ENCODE data around the gene PHKG1.
A peak's percentile ranks its signal among the peaks of the same experiment; 100 is the strongest.
"Not testable (repeated sequence)": the region's sequence is repeated elsewhere in the genome, so short reads cannot be mapped to it uniquely, and the experiment has no call there.

The PHKG1 gene

GRCh38 chr7:56083150-56083785 is 9.5 kb downstream of the PHKG1 start:
- H3K36me3 ChIP-seq (ENCODE audit: control insufficient read depth in 1 of 2, insufficient read depth in 2 of 2, low read length in 2 of 2) = peaks cover 0 to 32% of the 10 kb centered on the region in 2 donors
- H3K4me1 ChIP-seq (ENCODE audit: control insufficient read depth in 1 of 2, insufficient read depth in 2 of 2, low read length in 2 of 2) = peaks cover 16 to 32% of the 10 kb centered on the region in 2 donors
- H3K4me3 ChIP-seq (ENCODE audit: low read depth in 1 of 2, low read length in 2 of 2) = no peak overlapping the region
- no peak overlapping the region for H3K27ac ChIP-seq (ENCODE audit: low read length)
- H3K9me3 ChIP-seq (ENCODE audit: control insufficient read depth in 1 of 2, low read length in 2 of 2) = no peaks in the 10 kb centered on the region
- H3K27me3 ChIP-seq (ENCODE audit: low read depth, low read length) = no peaks in the 10 kb centered on the region

- H3K4me3 ChIP-seq (ENCODE audit: low read depth in 1 of 2, low read length in 2 of 2) = no peak overlapping the region
- no peaks in the 10 kb centered on the region for H3K9me3 ChIP-seq (ENCODE audit: control insufficient read depth in 1 of 2, low read length in 2 of 2)
Measured at GRCh38 chr7:56081626-56082340, 11.0 kb downstream of the PHKG1 start.

GRCh38 chr7:56080726-56081435 is 11.9 kb downstream of the PHKG1 start:
- not testable (repeated sequence) for H3K27ac ChIP-seq (ENCODE audit: low read length)
- Histone ChIP-seq H3K4me1 (ENCODE audit: control insufficient read depth in 1 of 2, insufficient read depth in 2 of 2, low read length in 2 of 2) (peaks cover 16 to 32% of the 10 kb centered on the region in 2 donors), H3K36me3 (ENCODE audit: control insufficient read depth in 1 of 2, insufficient read depth in 2 of 2, low read length in 2 of 2) (peaks cover 5 to 21% of the 10 kb centered on the region in 2 donors)

More at GRCh38 chr7:56081626-56082340, 11.0 kb downstream of the PHKG1 start:
- peaks cover 16 to 32% of the 10 kb centered on the region in 2 donors for H3K4me1 ChIP-seq (ENCODE audit: control insufficient read depth in 1 of 2, insufficient read depth in 2 of 2, low read length in 2 of 2)
- H3K36me3 ChIP-seq (ENCODE audit: control insufficient read depth in 1 of 2, insufficient read depth in 2 of 2, low read length in 2 of 2) = peaks cover 5 to 26% of the 10 kb centered on the region in 2 donors
- H3K27me3 ChIP-seq (ENCODE audit: low read depth, low read length) = no peaks in the 10 kb centered on the region
- H3K27ac ChIP-seq (ENCODE audit: low read length) = no peak overlapping the region

GRCh38 chr7:56079450-56080185 is 13.1 kb downstream of the PHKG1 start:
- Histone ChIP-seq H3K9me3 (ENCODE audit: control insufficient read depth in 1 of 2, low read length in 2 of 2) (no peaks in the 10 kb centered on the region), H3K27ac (ENCODE audit: low read length) (peak overlapping the region; percentile 69), H3K4me3 (ENCODE audit: low read depth in 1 of 2, low read length in 2 of 2) (peak overlapping the region in 1 of 2 donors; percentile 2), H3K36me3 (ENCODE audit: control insufficient read depth in 1 of 2, insufficient read depth in 2 of 2, low read length in 2 of 2) (peaks cover 5 to 20% of the 10 kb centered on the region in 2 donors), H3K4me1 (ENCODE audit: control insufficient read depth in 1 of 2, insufficient read depth in 2 of 2, low read length in 2 of 2) (peaks cover 16 to 32% of the 10 kb centered on the region in 2 donors), H3K27me3 (ENCODE audit: low read depth, low read length) (no peaks in the 10 kb centered on the region)

More at GRCh38 chr7:56080726-56081435, 11.9 kb downstream of the PHKG1 start:
- not testable (repeated sequence) for H3K4me3 ChIP-seq (ENCODE audit: low read depth in 1 of 2, low read length in 2 of 2); H3K27me3 ChIP-seq (ENCODE audit: low read depth, low read length); H3K9me3 ChIP-seq (ENCODE audit: control insufficient read depth in 1 of 2, low read length in 2 of 2)

GRCh38 chr7:56078196-56078595 is 14.6 kb downstream of the PHKG1 start:
- Histone ChIP-seq H3K9me3 (ENCODE audit: control insufficient read depth in 1 of 2, low read length in 2 of 2) (no peaks in the 10 kb centered on the region), H3K4me3 (ENCODE audit: low read depth in 1 of 2, low read length in 2 of 2) (no peak overlapping the region), H3K27me3 (ENCODE audit: low read depth, low read length) (no peaks in the 10 kb centered on the region), H3K27ac (ENCODE audit: low read length) (no peak overlapping the region), H3K36me3 (ENCODE audit: control insufficient read depth in 1 of 2, insufficient read depth in 2 of 2, low read length in 2 of 2) (peaks cover 5 to 21% of the 10 kb centered on the region in 2 donors), H3K4me1 (ENCODE audit: control insufficient read depth in 1 of 2, insufficient read depth in 2 of 2, low read length in 2 of 2) (peaks cover 13 to 29% of the 10 kb centered on the region in 2 donors)

GRCh38 chr7:56077681-56078080 is 15.1 kb downstream of the PHKG1 start:
- H3K4me1 ChIP-seq (ENCODE audit: control insufficient read depth in 1 of 2, insufficient read depth in 2 of 2, low read length in 2 of 2) = peaks cover 10 to 25% of the 10 kb centered on the region in 2 donors
- peaks cover 5 to 26% of the 10 kb centered on the region in 2 donors for H3K36me3 ChIP-seq (ENCODE audit: control insufficient read depth in 1 of 2, insufficient read depth in 2 of 2, low read length in 2 of 2)
- H3K27ac ChIP-seq (ENCODE audit: low read length) = no peak overlapping the region
- no peak overlapping the region for H3K4me3 ChIP-seq (ENCODE audit: low read depth in 1 of 2, low read length in 2 of 2)
- no peaks in the 10 kb centered on the region for H3K9me3 ChIP-seq (ENCODE audit: control insufficient read depth in 1 of 2, low read length in 2 of 2)
- H3K27me3 ChIP-seq (ENCODE audit: low read depth, low read length) = no peaks in the 10 kb centered on the region

GRCh38 chr7:56074371-56074791 is 18.4 kb downstream of the PHKG1 start:
- no peaks in the 10 kb centered on the region for H3K27me3 ChIP-seq (ENCODE audit: low read depth, low read length)
- H3K27ac ChIP-seq (ENCODE audit: low read length) = no peak overlapping the region
- H3K4me3 ChIP-seq (ENCODE audit: low read depth in 1 of 2, low read length in 2 of 2) = no peak overlapping the region
- H3K36me3 ChIP-seq (ENCODE audit: control insufficient read depth in 1 of 2, insufficient read depth in 2 of 2, low read length in 2 of 2) = peaks cover 5 to 22% of the 10 kb centered on the region in 2 donors
- H3K4me1 ChIP-seq (ENCODE audit: control insufficient read depth in 1 of 2, insufficient read depth in 2 of 2, low read length in 2 of 2) = peaks cover 4 to 11% of the 10 kb centered on the region in 2 donors
- H3K9me3 ChIP-seq (ENCODE audit: control insufficient read depth in 1 of 2, low read length in 2 of 2) = no peaks in the 10 kb centered on the region

- peaks cover 20 to 34% of the 10 kb centered on the region in 2 donors for H3K36me3 ChIP-seq (ENCODE audit: control insufficient read depth in 1 of 2, insufficient read depth in 2 of 2, low read length in 2 of 2)
- H3K9me3 ChIP-seq (ENCODE audit: control insufficient read depth in 1 of 2, low read length in 2 of 2); H3K27me3 ChIP-seq (ENCODE audit: low read depth, low read length); H3K27ac ChIP-seq (ENCODE audit: low read length); H3K4me3 ChIP-seq (ENCODE audit: low read depth in 1 of 2, low read length in 2 of 2): not testable (repeated sequence)
- H3K4me1 ChIP-seq (ENCODE audit: control insufficient read depth in 1 of 2, insufficient read depth in 2 of 2, low read length in 2 of 2) = peaks cover 0 to 14% of the 10 kb centered on the region in 2 donors
Measured at GRCh38 chr7:56066376-56066775, 26.4 kb downstream of the PHKG1 start.

GRCh38 chr7:56063882-56064625 is 28.7 kb downstream of the PHKG1 start, which contains the start of gene SUMF2:
Gene SUMF2 (plus strand): TSS chr7:56064286. CDS start chr7:56064312, 26 bp downstream.
- Histone ChIP-seq H3K4me1 (ENCODE audit: control insufficient read depth in 1 of 2, insufficient read depth in 2 of 2, low read length in 2 of 2) (peaks cover 0 to 14% of the 10 kb centered on the region in 2 donors), H3K27ac (ENCODE audit: low read length) (peak within 1 kb of the TSS; percentile 78), H3K36me3 (ENCODE audit: control insufficient read depth in 1 of 2, insufficient read depth in 2 of 2, low read length in 2 of 2) (peaks cover 30 to 41% of the 10 kb centered on the region in 2 donors), H3K9me3 (ENCODE audit: control insufficient read depth in 1 of 2, low read length in 2 of 2) (no peaks in the 10 kb centered on the region), H3K27me3 (ENCODE audit: low read depth, low read length) (no peaks in the 10 kb centered on the region), H3K4me3 (ENCODE audit: low read depth in 1 of 2, low read length in 2 of 2) (peak within 1 kb of the TSS; percentile 66 to 81)

GRCh38 chr7:56063500-56063881 is 29.3 kb downstream of the PHKG1 start:
- H3K4me1 ChIP-seq (ENCODE audit: control insufficient read depth in 1 of 2, insufficient read depth in 2 of 2, low read length in 2 of 2) = peaks cover 0 to 14% of the 10 kb centered on the region in 2 donors
- H3K4me3 ChIP-seq (ENCODE audit: low read depth in 1 of 2, low read length in 2 of 2) = peak overlapping the region; percentile 66 to 81
- H3K27me3 ChIP-seq (ENCODE audit: low read depth, low read length) = no peaks in the 10 kb centered on the region
- no peaks in the 10 kb centered on the region for H3K9me3 ChIP-seq (ENCODE audit: control insufficient read depth in 1 of 2, low read length in 2 of 2)
- peak overlapping the region; percentile 78 for H3K27ac ChIP-seq (ENCODE audit: low read length)
- peaks cover 27 to 40% of the 10 kb centered on the region in 2 donors for H3K36me3 ChIP-seq (ENCODE audit: control insufficient read depth in 1 of 2, insufficient read depth in 2 of 2, low read length in 2 of 2)

Measured in muscle layer of duodenum (tissue), 2 donors.